ENCODE data around the gene GPC1. TPM values are rescaled to one million over a fixed set of nuclear protein-coding genes. Genes with fewer than 3 reads are reported as not detected.
A peak's percentile ranks its signal among the peaks of the same experiment; 100 is the strongest.

Gene GPC1
- total and polyA plus RNA-seq, 11 donors, result 131 to 316 (median 193) TPM

DNA sequence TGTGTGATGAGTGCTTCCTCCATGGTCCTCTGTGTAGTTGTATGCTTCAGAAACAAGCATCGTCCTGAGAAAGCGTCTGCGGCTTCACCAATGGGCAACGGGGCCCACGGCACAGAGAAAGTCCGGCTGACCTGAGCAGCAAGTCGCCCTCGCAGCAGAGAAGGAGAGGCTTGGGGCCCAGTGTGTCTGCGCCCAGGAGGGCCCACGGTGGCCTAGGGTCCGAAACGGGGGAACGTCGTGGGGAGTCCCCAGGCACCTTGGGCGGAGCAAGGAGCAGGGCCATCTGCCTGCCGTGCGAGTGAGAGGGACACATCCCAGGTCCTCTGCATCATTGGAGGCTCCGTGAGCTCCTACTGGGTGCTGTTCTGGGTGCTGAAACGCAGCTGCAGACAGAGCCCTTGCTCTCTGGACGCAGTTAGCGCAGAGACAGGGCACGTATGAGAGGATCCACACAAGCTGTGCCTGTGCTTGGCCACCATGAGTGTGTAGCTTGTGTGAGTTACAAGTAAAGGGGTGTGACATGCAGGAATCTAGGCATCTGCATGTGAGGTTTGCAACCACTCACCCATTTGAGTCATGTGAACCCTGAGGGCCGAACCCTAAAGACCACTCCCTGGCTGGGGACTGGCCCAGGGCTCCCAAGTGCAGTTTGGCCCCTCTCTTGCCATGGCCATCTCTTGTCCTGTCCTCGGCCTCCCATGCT lies 10.6 kb downstream of the GPC1 start:
- Histone ChIP-seq H3K4me3 (no peak overlapping the region), H3K4me1 (peaks cover 0 to 59% (median 17%) of the 10 kb centered on the region in 12 donors), H3K27me3 (peaks cover 0 to 2% (median 0%) of the 10 kb centered on the region in 9 donors), H3K27ac (no peak overlapping the region), H3K36me3 (peaks cover 0 to 2% (median 0%) of the 10 kb centered on the region in 9 donors), H3K9me3 (no peaks in the 10 kb centered on the region)
- ATAC-seq, result no peak
- 68 to 76% (median 75%) methylated on average over 18 to 24 of the region's 24 CpGs for WGBS, 4 donors
- TF ChIP-seq, protein P1, sequence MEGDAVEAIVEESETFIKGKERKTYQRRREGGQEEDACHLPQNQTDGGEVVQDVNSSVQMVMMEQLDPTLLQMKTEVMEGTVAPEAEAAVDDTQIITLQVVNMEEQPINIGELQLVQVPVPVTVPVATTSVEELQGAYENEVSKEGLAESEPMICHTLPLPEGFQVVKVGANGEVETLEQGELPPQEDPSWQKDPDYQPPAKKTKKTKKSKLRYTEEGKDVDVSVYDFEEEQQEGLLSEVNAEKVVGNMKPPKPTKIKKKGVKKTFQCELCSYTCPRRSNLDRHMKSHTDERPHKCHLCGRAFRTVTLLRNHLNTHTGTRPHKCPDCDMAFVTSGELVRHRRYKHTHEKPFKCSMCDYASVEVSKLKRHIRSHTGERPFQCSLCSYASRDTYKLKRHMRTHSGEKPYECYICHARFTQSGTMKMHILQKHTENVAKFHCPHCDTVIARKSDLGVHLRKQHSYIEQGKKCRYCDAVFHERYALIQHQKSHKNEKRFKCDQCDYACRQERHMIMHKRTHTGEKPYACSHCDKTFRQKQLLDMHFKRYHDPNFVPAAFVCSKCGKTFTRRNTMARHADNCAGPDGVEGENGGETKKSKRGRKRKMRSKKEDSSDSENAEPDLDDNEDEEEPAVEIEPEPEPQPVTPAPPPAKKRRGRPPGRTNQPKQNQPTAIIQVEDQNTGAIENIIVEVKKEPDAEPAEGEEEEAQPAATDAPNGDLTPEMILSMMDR (IDR thresholded peaks at IDR 0.05), result no peak
- no peak for TF ChIP-seq POLR2A (IDR thresholded peaks at IDR 0.05)
- peak in 1 of 5 donors; percentile 17 for DNase-seq
- intact Hi-C loops (cut with DNase I), result no loop called here

DNA sequence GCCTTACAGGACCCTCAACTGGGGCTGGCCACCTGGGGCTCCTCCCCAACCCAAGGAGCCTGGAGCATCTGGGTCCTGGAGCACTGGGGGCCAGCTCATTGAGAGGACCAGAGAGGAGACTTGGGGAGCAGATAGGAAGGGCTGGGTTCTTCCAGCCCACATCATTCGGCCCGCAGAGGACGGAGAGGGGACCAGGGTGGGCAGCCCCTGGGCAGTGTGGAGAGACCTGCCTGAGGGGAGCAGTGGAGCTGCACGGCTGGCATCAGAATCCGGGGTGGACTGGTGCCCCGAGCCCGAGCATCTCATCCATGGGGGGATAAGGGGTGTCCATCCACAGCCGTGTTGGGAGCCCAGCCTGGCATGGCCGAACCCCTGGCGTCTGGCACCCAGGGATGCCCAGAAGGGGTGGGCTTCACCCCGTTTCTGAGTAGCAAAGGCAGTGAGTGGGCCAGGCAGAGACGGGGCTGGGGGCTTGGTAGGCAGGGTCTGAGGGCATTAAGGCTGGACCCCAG lies 11.3 kb downstream of the GPC1 start:
- H3K4me3 ChIP-seq, result no peak overlapping the region
- peaks cover 0 to 59% (median 18%) of the 10 kb centered on the region in 12 donors for H3K4me1 ChIP-seq
- H3K36me3 ChIP-seq, result peaks cover 0 to 2% (median 0%) of the 10 kb centered on the region in 9 donors
- ATAC-seq (no peak), DNase-seq (peak in 1 of 5 donors; percentile 15)
- intact Hi-C loops (cut with DNase I), result no loop called here
- H3K27ac ChIP-seq, result no peak overlapping the region
- no peaks in the 10 kb centered on the region for H3K9me3 ChIP-seq
- peaks cover 0 to 8% (median 0%) of the 10 kb centered on the region in 9 donors for H3K27me3 ChIP-seq
- 78 to 90% (median 87%) methylated on average over 9 to 12 of the region's 12 CpGs; no CpG with 5 or more reads in 1 of the 4 donors for WGBS, 4 donors
- no peak for TF ChIP-seq POLR2A (IDR thresholded peaks at IDR 0.05)
- TF ChIP-seq, protein P1 (IDR thresholded peaks at IDR 0.05), result no peak

DNA sequence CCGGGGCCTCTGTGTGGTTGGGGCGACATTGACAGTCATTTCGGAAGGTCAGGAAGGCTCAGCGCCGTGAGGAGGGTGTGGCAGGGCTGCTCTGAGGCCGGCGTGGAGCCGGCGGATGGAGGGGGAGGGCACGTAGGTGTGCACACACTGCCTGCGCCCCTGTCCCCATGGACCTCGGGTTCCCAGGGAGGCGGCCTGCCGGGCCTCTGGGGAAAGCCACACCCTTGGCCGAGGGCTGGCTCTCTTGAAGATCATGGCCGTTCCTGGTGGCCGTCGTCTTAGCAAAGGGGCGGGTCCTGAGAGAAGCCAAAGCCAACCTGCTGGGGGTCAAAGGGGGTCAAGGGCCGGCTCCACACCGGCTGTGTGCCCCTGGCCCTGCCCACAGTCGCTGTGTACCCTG lies 11.9 kb downstream of the GPC1 start:
- Histone ChIP-seq H3K4me3 (no peak overlapping the region), H3K27ac (no peak overlapping the region), H3K27me3 (peaks cover 0 to 14% (median 0%) of the 10 kb centered on the region in 9 donors), H3K36me3 (peaks cover 0 to 2% (median 0%) of the 10 kb centered on the region in 9 donors), H3K9me3 (no peaks in the 10 kb centered on the region), H3K4me1 (peaks cover 0 to 64% (median 24%) of the 10 kb centered on the region in 12 donors)
- intact Hi-C loops (cut with DNase I), result no loop called here
- TF ChIP-seq, protein P1 (IDR thresholded peaks at IDR 0.05), result no peak
- no peak for TF ChIP-seq POLR2A (IDR thresholded peaks at IDR 0.05)
- ATAC-seq (no peak), DNase-seq (no peak)
- WGBS, 4 donors, result 62 to 67% (median 64%) methylated on average over 17 to 22 of the region's 22 CpGs

DNA sequence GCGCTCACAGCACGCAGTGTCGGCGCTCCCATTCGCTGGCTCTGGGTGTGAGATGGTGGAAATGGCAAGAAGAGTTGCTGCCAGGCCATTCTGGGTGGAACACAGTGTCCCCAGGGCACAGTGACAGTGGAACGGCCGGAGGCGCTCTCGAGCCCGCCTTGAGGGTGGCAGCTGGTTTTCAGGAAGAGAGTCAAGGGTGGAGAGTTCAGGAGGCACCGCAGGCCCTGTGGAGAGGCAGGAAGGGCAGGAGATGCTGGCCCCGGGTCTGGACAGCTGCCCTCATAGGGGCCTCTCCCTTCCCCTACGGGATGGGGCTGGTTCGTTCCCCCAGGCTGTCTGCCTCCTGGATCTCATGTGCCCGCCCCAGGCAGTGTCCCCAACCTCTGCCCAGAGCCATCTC lies 12.5 kb downstream of the GPC1 start:
- ATAC-seq (no peak), DNase-seq (no peak)
- Histone ChIP-seq H3K4me1 (peaks cover 0 to 67% (median 25%) of the 10 kb centered on the region in 12 donors), H3K9me3 (no peaks in the 10 kb centered on the region), H3K36me3 (peaks cover 0 to 2% (median 0%) of the 10 kb centered on the region in 9 donors), H3K27ac (no peak overlapping the region), H3K27me3 (peaks cover 0 to 19% (median 0%) of the 10 kb centered on the region in 9 donors), H3K4me3 (no peak overlapping the region)
- intact Hi-C loops (cut with DNase I), result no loop called here
- 40 to 72% (median 64%) methylated on average over 3 to 15 of the region's 15 CpGs for WGBS, 4 donors
- TF ChIP-seq, protein P1 (IDR thresholded peaks at IDR 0.05), result no peak
- TF ChIP-seq POLR2A (IDR thresholded peaks at IDR 0.05), result no peak

Measured in heart left ventricle (tissue), 16 donors.